HepG2 (cell line): Measurements from ENCODE around the gene TGM2.

Experiments used
- ATF4 ChIP-seq, 2 experiments: fragments of 450-650 bp in 1 of 2; sonication (generic) in 1 of 2; formaldehyde crosslinking; IDR thresholded peaks; 2 replicates each; pipeline versions ENCODE4 v1.5.0 to v1.8.0; 2020 to 2022; ENCODE audit warnings: mild to moderate bottlenecking in 1 of 2, missing genetic modification reagents in 1 of 2
- DPF2 ChIP-seq: sonication (generic); formaldehyde crosslinking; IDR thresholded peaks from 2 replicates; pipeline ENCODE4 v1.4.0; 2020; ENCODE audit warnings: mild to moderate bottlenecking, low read depth, missing genetic modification reagents, borderline replicate concordance
- ETV6 ChIP-seq: sonication (generic); formaldehyde crosslinking; conservative IDR thresholded peaks from 2 replicates; pipeline ENCODE4 v1.4.0; 2020; ENCODE audit warnings: missing genetic modification reagents
- MYC ChIP-seq: sonication (generic); formaldehyde crosslinking; IDR thresholded peaks from 2 replicates; pipeline ENCODE4 v1.9.0; 2021; ENCODE audit warnings: missing genetic modification reagents, borderline replicate concordance
- POLR2A ChIP-seq, 2 experiments: IDR thresholded peaks; 2 replicates each; pipeline ENCODE4 v1.6.1; 2011; ENCODE audit warnings: low read depth in 2 of 2, low read length in 2 of 2, mild to moderate bottlenecking in 1 of 2, moderate library complexity in 1 of 2; ENCODE audit not compliant: insufficient read depth in 1 of 2
- ZBTB38 ChIP-seq: sonication (generic); formaldehyde crosslinking; IDR thresholded peaks from 2 replicates; pipeline ENCODE4 v1.5.1; 2020; ENCODE audit warnings: mild to moderate bottlenecking, missing genetic modification reagents
- ZNF30 ChIP-seq: sonication (generic); formaldehyde crosslinking; IDR thresholded peaks from 2 replicates; pipeline ENCODE4 v1.5.0; 2020; ENCODE audit warnings: mild to moderate bottlenecking, missing genetic modification reagents
- TF ChIP-seq, protein P1 (sequence below): sonication (generic); formaldehyde crosslinking; IDR thresholded peaks from 2 replicates; pipeline ENCODE4 v1.4.0; 2020; ENCODE audit warnings: missing genetic modification reagents, mild to moderate bottlenecking, borderline replicate concordance
- TF ChIP-seq, protein P2 (sequence below): sonication (generic); formaldehyde crosslinking; IDR thresholded peaks from 2 replicates; pipeline ENCODE4 v1.5.0; 2020; ENCODE audit warnings: mild to moderate bottlenecking, missing genetic modification reagents, moderate library complexity
- TF ChIP-seq, protein P3 (sequence below): sonication (generic); formaldehyde crosslinking; IDR thresholded peaks from 2 replicates; pipeline ENCODE4 v1.4.0; 2020; ENCODE audit warnings: mild to moderate bottlenecking, missing genetic modification reagents, borderline replicate concordance

DNA sequence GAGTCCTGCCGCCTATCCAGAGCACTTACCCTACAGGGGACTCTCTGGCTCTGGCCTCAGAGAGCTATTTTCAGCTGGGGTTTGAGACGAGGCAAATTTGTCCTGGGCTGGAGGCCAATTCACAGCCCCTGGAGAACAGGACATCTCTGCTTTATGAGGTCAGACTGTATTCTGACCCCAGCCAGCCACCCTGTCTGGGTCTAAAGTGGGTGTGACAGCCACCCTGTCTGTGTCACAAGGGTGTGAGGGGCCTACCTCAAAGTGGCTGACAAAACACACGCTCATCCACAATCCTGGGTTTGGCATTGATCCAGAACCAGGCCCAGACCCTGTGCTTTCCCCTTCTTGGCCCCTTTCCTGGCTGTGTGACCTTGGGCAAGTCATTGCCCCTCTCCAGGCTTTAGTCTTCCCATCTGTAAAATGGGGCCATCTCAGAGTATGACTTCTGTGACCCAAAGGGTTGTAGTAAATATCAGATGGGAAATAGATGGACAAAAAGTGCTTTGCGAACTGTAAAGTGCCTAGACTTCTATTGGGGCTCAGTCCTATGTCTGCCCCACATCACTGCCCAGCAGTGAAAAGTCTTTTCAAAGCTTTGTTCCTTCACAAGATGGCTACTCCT is 44.1 kb upstream of the TGM2 start:
- no peak for TF ChIP-seq POLR2A (IDR thresholded peaks at IDR 0.05; ENCODE audit: insufficient read depth in 1 of 2, low read depth in 2 of 2, low read length in 2 of 2)
- TF ChIP-seq, protein P1, sequence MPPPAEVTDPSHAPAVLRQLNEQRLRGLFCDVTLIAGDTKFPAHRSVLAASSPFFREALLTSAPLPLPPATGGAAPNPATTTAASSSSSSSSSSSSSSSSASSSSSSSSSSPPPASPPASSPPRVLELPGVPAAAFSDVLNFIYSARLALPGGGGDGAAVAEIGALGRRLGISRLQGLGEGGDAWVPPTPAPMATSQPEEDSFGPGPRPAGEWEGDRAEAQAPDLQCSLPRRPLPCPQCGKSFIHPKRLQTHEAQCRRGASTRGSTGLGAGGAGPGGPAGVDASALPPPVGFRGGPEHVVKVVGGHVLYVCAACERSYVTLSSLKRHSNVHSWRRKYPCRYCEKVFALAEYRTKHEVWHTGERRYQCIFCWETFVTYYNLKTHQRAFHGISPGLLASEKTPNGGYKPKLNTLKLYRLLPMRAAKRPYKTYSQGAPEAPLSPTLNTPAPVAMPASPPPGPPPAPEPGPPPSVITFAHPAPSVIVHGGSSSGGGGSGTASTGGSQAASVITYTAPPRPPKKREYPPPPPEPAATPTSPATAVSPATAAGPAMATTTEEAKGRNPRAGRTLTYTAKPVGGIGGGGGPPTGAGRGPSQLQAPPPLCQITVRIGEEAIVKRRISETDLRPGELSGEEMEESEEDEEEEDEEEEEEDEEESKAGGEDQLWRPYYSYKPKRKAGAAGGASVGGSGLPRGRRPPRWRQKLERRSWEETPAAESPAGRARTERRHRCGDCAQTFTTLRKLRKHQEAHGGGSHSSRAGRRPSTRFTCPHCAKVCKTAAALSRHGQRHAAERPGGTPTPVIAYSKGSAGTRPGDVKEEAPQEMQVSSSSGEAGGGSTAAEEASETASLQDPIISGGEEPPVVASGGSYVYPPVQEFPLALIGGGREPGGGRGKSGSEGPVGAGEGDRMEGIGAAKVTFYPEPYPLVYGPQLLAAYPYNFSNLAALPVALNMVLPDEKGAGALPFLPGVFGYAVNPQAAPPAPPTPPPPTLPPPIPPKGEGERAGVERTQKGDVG = no peak
- TF ChIP-seq, protein P2, sequence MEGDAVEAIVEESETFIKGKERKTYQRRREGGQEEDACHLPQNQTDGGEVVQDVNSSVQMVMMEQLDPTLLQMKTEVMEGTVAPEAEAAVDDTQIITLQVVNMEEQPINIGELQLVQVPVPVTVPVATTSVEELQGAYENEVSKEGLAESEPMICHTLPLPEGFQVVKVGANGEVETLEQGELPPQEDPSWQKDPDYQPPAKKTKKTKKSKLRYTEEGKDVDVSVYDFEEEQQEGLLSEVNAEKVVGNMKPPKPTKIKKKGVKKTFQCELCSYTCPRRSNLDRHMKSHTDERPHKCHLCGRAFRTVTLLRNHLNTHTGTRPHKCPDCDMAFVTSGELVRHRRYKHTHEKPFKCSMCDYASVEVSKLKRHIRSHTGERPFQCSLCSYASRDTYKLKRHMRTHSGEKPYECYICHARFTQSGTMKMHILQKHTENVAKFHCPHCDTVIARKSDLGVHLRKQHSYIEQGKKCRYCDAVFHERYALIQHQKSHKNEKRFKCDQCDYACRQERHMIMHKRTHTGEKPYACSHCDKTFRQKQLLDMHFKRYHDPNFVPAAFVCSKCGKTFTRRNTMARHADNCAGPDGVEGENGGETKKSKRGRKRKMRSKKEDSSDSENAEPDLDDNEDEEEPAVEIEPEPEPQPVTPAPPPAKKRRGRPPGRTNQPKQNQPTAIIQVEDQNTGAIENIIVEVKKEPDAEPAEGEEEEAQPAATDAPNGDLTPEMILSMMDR (CRISPR knock-in tag) = no peak
- no peak for TF ChIP-seq ATF4 (CRISPR knock-in tag; IDR thresholded peaks at IDR 0.05)
- TF ChIP-seq DPF2 (CRISPR knock-in tag) = no peak
- no peak for TF ChIP-seq MYC
- TF ChIP-seq, protein P3, sequence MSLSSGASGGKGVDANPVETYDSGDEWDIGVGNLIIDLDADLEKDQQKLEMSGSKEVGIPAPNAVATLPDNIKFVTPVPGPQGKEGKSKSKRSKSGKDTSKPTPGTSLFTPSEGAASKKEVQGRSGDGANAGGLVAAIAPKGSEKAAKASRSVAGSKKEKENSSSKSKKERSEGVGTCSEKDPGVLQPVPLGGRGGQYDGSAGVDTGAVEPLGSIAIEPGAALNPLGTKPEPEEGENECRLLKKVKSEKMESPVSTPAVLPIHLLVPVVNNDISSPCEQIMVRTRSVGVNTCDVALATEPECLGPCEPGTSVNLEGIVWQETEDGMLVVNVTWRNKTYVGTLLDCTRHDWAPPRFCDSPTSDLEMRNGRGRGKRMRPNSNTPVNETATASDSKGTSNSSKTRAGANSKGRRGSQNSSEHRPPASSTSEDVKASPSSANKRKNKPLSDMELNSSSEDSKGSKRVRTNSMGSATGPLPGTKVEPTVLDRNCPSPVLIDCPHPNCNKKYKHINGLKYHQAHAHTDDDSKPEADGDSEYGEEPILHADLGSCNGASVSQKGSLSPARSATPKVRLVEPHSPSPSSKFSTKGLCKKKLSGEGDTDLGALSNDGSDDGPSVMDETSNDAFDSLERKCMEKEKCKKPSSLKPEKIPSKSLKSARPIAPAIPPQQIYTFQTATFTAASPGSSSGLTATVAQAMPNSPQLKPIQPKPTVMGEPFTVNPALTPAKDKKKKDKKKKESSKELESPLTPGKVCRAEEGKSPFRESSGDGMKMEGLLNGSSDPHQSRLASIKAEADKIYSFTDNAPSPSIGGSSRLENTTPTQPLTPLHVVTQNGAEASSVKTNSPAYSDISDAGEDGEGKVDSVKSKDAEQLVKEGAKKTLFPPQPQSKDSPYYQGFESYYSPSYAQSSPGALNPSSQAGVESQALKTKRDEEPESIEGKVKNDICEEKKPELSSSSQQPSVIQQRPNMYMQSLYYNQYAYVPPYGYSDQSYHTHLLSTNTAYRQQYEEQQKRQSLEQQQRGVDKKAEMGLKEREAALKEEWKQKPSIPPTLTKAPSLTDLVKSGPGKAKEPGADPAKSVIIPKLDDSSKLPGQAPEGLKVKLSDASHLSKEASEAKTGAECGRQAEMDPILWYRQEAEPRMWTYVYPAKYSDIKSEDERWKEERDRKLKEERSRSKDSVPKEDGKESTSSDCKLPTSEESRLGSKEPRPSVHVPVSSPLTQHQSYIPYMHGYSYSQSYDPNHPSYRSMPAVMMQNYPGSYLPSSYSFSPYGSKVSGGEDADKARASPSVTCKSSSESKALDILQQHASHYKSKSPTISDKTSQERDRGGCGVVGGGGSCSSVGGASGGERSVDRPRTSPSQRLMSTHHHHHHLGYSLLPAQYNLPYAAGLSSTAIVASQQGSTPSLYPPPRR = no peak
- no peak for TF ChIP-seq ZBTB38 (CRISPR knock-in tag)
- no peak for TF ChIP-seq ETV6
- TF ChIP-seq ZNF30 (CRISPR knock-in tag) = no peak
